HG03066 (cell line): ENCODE results near the gene AP3S2.
"Not testable (repeated sequence)": the region's sequence is repeated elsewhere in the genome, so short reads cannot be mapped to it uniquely, and the experiment has no call there.

ENCODE experiments used
- ATAC-seq: cut with Tn5 transposase; IDR thresholded peaks from one replicate; pipeline ENCODE4 v1.9.1; 2021; ENCODE audit warnings: low read depth; ENCODE audit not compliant: unreplicated experiment

Gene AP3S2

DNA sequence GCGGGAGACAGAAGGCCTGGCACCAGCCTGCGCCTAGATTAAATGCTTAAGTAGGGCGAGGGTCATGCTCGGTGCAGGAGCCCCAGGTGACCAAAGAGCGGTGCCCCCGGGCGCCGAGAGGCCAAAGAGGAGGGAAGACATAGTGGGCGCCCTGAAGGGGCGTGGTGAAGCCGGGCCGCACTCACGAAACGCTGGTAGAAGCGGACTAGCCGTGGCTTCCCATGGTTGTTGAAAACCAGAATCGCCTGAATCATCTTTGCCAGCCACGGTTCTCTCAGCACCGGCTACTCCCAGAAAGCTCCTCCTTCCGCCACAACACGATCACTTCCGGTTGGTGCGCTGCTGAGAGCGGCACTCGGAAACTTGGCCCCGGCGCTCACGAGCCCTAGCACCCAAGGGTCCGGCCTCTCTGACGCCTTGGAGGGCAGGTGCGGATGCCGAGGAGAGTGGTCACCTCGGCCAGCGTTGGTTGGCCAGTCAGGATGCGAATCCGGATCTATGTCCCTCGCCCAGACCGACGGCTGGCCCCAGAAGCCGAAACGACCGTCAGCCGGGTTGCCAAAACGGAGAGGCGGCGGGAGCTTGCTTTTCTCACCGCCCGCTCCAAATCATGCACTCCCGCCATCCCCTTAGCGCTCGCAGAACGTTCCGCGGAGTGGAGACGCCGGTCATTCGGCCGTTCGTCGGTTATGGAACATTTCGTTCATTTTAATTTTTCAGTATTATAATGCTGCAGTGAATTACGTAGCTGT lies at the start of gene AP3S2:
Gene AP3S2, minus strand, starts transcription at position 299 of the 752 bp plus-strand sequence. Its CDS starts 45 bp downstream, at position 254.
- ATAC-seq, result peak; percentile 91

DNA sequence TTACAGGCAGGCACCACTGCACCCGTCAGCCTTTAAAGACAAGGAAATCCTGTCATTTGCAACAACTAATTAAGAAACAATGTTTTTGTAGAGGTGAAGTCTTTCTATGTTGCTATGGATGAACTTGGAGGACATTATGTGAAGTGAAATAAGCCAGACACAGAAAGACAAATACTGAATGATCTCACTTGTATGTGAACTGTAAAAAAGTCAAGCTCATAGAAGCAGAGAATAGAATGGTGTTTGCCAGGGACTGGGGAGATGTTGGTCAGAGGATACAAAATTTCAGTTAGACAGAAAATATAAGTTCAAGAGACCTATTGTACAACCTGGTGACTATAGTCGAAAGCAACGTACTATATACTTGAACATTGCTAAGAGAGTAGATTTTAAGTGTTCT lies 46.1 kb upstream of the AP3S2 start:
- ATAC-seq, result no peak

- ATAC-seq, result not testable (repeated sequence)
These were observed 45.6 kb upstream of the AP3S2 start for GRCh38 chr15:89939377-89939776.

DNA sequence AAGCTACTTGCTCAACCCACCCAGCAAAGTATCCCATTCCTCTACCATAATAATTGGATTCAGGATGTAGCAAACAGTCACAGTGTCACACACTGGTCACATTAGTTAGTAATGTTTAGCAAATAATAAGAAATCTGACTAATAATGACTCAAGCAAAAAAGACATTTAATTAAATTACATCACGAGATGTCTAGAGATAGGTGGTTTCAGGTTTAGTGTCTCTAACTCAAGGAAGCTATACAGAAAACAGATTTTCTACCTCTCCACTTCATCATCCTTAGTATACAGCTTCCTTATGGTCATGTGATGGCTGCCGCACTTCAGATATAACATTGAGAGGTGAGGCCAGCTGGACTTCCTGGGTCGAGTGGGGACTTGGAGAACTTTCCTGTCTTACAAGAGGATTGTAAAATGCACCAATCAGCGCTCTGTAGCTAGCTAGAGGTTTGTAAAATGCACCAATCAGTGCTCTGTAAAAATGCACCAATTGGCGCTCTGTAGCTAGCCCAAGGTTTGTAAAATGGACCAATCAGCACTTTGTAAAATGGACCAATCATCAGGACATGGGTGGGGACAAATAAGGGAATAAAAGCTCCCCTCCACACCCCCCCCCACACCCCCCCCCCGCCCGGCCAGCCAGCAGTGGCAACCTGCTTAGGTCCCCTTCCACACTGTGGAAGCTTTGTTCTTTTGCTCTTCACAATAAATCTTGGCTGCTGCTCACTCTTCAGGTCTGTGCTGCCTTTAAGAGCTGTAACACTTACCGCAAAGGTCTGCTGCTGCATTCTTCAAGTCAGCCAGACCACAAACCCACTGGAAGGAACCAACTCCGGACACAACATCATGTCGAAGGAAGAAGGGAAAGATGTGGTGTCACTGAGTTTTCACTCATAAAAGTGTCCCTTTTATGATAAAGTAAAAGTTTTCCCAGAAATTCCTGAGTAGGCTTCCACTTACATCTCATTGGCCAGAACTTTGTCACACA lies 43.9 kb upstream of the AP3S2 start:
- no peak for ATAC-seq

DNA sequence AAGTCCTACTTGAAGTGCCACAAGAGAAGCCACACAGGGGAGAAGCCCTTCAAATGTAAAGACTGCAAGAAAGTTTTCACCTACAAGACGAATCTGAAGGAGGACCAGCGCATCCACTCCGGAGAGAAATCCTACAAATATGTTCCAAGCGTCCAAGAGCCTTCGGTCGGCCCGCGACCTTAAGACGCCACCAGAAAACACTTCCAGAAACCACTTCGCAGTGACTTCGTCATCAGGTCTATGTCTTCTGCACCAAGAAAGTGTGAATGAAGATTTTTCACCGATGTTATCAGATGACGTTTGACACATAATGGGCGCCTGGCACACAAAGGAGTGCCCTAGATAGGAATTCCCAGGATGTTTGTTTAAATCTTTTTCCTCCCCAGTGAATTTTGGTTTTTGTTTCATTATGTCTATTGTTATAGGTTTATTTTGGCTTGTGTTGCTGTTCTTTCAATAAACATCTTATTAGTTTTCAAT lies 43.0 kb upstream of the AP3S2 start:
- no peak for ATAC-seq

GRCh38 chr15:89936051-89936785 lies 42.4 kb upstream of the AP3S2 start:
- ATAC-seq, result no peak

DNA sequence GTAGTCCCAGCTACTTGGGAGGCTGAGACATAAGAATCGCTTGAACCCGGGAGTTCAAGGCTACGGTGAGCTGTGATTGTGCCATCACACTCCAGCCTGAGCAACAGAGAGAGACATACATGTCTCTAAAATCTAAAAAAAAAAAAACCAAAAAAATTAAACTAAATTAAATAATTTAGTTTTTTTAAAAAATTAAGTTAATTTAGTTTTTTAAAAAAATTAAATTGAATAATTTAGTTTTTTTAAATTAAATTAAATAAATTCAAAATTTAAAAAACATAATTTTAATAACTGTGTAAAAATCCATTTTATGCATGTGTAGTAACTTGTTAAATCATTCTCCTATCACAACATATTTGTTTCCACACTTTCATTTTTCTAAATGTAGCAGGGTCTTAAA lies 39.1 kb upstream of the AP3S2 start:
- no peak for ATAC-seq

GRCh38 chr15:89928421-89928820 lies 34.6 kb upstream of the AP3S2 start:
- no peak for ATAC-seq

DNA sequence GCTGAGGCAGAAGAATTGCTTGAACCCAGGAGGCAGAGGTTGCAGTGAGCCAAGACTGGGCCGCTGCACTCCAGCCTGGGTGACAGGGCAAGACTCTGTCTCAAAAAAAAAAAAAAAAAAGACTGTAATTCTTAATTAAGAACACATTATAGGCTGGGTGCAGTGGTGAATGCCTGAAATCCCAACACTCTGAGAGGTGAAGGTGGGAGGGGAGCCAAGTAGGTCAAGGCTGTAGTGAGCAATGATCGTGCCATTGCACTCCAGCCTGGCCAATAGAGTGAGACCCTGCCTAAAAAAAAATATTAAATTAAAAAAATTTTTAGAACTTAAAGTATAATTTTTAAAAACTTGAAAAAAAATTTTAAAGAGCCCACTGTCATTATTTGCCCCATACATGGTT lies 32.4 kb upstream of the AP3S2 start:
- ATAC-seq, result no peak

GRCh38 chr15:89917442-89918101 lies 23.8 kb upstream of the AP3S2 start:
- ATAC-seq, result no peak

- ATAC-seq, result no peak
These were observed 22.9 kb upstream of the AP3S2 start for GRCh38 chr15:89916660-89917059.

GRCh38 chr15:89912674-89913396 lies 19.0 kb upstream of the AP3S2 start, which contains the start of gene ARPIN:
Gene ARPIN (minus strand): TSS chr15:89912952. CDS start chr15:89912835, 117 bp downstream.
- no peak for ATAC-seq

DNA sequence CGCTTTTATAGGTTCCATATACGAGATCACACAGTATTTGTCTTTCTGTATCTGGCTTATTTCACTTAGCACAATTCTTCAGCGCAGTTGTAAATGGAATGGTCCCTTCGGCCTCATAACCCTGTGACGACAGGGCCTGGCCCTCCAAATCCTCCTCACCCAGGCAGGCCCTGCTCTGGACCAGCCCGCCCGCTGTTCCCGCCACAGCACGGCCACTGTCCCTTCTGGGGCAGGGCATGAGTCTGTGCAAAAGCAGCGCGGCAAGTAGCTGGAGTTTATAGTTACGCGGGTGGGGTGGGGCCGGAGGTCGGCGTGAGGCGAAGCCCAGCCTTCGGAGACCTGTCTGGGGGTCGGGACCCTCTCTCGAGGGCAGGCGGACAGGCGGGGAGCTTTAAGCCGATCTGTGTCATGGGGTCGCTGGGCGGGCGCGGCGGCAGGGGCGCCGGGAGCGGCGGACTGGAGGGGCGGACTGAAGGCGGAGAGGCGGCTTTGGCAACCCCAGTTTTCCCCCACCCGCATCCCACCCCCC lies 18.4 kb upstream of the AP3S2 start:
- ATAC-seq, result no peak

DNA sequence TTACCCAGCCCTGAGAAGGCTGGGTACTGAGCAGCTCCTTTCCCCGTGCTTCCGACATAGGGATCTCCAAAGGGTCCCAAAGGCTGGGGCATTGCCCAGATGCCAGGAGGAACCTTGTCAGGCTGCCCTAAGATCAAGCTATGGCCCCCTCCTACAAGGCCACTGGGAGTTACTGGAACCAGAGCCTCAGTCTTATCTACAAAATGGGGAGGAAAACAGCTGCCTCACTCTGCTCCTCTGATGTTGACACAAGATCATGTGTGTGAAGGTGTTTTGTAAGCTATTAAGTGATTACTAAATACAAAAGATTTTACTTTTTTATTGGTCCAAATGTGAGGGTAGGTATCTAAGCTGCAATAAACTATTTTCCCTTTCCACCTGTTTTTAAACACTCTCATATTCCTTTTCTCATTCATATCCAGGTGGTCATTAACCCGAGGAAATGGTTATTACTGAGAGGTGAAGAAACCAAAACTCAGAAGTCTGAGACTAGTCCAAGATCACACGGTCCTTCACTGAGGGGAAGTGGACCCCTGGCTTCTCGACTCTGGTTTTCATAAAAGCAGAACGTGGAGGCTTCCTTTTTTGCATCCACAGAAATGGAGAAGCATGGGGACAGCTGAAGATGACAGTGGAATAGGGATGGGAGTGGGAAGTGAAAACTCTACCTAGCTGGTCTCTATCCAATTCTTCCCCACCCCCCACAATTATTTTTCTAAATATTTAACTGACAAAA lies 17.3 kb upstream of the AP3S2 start:
- ATAC-seq, result no peak

DNA sequence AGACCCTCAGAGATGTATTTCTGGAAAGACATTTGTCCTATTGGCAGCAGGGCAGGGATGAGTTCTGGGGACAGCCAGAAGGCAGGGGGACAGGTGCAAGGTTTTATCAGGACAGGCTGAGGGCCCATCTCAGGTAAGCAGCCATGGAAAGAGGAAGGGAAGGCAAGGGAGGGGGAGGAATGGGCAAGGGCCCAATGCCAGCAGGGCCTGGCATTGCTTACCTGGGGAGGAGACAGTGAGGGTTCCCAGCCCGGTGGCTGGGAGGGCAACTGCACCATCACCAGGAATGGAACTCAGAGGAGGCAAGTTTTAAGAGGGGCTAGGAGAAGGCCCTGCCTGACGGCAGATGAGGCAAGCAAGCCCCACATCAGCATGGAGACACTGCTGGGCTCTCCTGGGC lies 15.8 kb upstream of the AP3S2 start:
- ATAC-seq, result no peak

DNA sequence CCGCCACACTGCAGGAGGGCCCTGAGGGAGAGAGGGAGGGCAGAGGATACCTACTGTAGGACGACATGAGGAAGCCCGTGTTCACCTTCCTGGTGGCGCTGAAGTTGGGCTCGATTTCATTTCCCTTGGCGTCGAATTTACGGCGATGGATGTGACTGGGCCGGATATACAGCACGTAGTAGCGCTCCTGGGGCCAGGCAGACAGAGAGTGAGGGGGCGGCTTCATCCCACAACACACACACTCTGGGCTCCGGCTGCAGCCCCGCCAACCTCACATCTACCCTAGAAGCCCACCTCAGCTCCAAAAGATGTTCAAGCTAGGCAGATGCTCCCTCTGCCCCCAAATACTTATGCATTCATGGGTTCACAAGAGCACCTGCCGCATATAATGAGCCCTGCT lies 14.4 kb upstream of the AP3S2 start:
- no peak for ATAC-seq

DNA sequence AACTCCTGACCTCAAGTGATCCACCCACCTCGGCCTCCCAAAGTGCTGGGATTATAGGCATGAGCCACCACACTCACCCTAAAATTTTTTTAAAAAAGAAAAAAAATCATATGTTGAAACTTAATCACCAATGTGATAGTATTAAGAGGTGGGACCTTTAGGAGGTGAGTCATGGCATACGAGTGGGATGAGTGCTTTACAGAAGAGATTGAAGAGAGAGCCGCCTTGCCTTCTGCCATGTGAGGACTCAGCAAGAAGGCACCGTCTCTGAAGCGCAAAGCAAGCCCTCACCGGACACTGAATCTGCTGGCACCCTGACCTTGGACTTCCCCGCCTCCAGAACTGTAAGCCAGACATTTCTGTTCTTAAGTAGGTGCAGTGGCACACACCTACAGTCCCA lies 13.5 kb upstream of the AP3S2 start:
- ATAC-seq, result no peak

GRCh38 chr15:89905846-89906378 lies 12.1 kb upstream of the AP3S2 start:
- no peak for ATAC-seq
